Measurements from ENCODE around the gene POLR2I. TPM values are rescaled to one million over a fixed set of nuclear protein-coding genes. Genes with fewer than 3 reads are reported as not detected.
"Not testable (repeated sequence)": the region's sequence is repeated elsewhere in the genome, so short reads cannot be mapped to it uniquely, and the experiment has no call there.

The POLR2I gene
- total and polyA plus RNA-seq, 4 donors = 33.7 to 96.0 (median 52.4) TPM

GRCh38 chr19:36084231-36085009 lies 30.3 kb downstream of the POLR2I start:
- intact Hi-C loops (cut with DNase I) = no loop called here
- 92 to 95% methylated on average over 12 of the region's 12 CpGs for WGBS, 2 donors

GRCh38 chr19:36082916-36083315 lies 31.8 kb downstream of the POLR2I start:
- Histone ChIP-seq H3K27me3 (ENCODE audit: control insufficient read depth in 1 of 2, insufficient read depth in 2 of 2, low read length in 1 of 2) (no peaks in the 10 kb centered on the region), H3K36me3 (ENCODE audit: control insufficient read depth in 1 of 2, insufficient read depth in 2 of 2, low read length in 1 of 2) (no peaks in the 10 kb centered on the region), H3K9me3 (ENCODE audit: control insufficient read depth, low read length) (no peaks in the 10 kb centered on the region), H3K27ac (ENCODE audit: low read depth in 1 of 2, low read length in 2 of 2) (no peak overlapping the region), H3K4me3 (ENCODE audit: low read length in 2 of 2) (no peak overlapping the region), H3K4me1 (ENCODE audit: control insufficient read depth in 1 of 2, insufficient read depth in 2 of 2, low read length in 2 of 2) (no peaks in the 10 kb centered on the region)
- WGBS, 2 donors = 93 to 96% methylated on average over 13 of the region's 13 CpGs
- no peak for ATAC-seq (ENCODE audit: low FRiP score)
- no peak for DNase-seq
- intact Hi-C loops (cut with DNase I) = no loop called here

More at GRCh38 chr19:36084231-36085009, 30.3 kb downstream of the POLR2I start:
- no peaks in the 10 kb centered on the region for H3K9me3 ChIP-seq (ENCODE audit: control insufficient read depth, low read length)
- no peak overlapping the region for H3K27ac ChIP-seq (ENCODE audit: low read depth in 1 of 2, low read length in 2 of 2)
- no peaks in the 10 kb centered on the region for H3K4me1 ChIP-seq (ENCODE audit: control insufficient read depth in 1 of 2, insufficient read depth in 2 of 2, low read length in 2 of 2)
- H3K27me3 ChIP-seq (ENCODE audit: control insufficient read depth in 1 of 2, insufficient read depth in 2 of 2, low read length in 1 of 2) = no peaks in the 10 kb centered on the region
- no peaks in the 10 kb centered on the region for H3K36me3 ChIP-seq (ENCODE audit: control insufficient read depth in 1 of 2, insufficient read depth in 2 of 2, low read length in 1 of 2)
- no peak for DNase-seq
- ATAC-seq (ENCODE audit: low FRiP score) = no peak
- H3K4me3 ChIP-seq (ENCODE audit: low read length in 2 of 2) = no peak overlapping the region

- DNase-seq (no peak), ATAC-seq (ENCODE audit: low FRiP score) (no peak)
- no peaks in the 10 kb centered on the region for H3K4me1 ChIP-seq (ENCODE audit: control insufficient read depth in 1 of 2, insufficient read depth in 2 of 2, low read length in 2 of 2)
- H3K4me3 ChIP-seq (ENCODE audit: low read length in 2 of 2) = no peak overlapping the region
- no peaks in the 10 kb centered on the region for H3K27me3 ChIP-seq (ENCODE audit: control insufficient read depth in 1 of 2, insufficient read depth in 2 of 2, low read length in 1 of 2)
- H3K27ac ChIP-seq (ENCODE audit: low read depth in 1 of 2, low read length in 2 of 2) = no peak overlapping the region
- WGBS, 2 donors = 87 to 90% methylated on average over 7 of the region's 7 CpGs
- H3K9me3 ChIP-seq (ENCODE audit: control insufficient read depth, low read length) = no peaks in the 10 kb centered on the region
- intact Hi-C loops (cut with DNase I) = no loop called here
- no peaks in the 10 kb centered on the region for H3K36me3 ChIP-seq (ENCODE audit: control insufficient read depth in 1 of 2, insufficient read depth in 2 of 2, low read length in 1 of 2)
Observed at GRCh38 chr19:36081894-36082293, 32.8 kb downstream of the POLR2I start.

- Histone ChIP-seq H3K36me3 (ENCODE audit: control insufficient read depth in 1 of 2, insufficient read depth in 2 of 2, low read length in 1 of 2) (no peaks in the 10 kb centered on the region), H3K9me3 (ENCODE audit: control insufficient read depth, low read length) (no peaks in the 10 kb centered on the region), H3K4me1 (ENCODE audit: control insufficient read depth in 1 of 2, insufficient read depth in 2 of 2, low read length in 2 of 2) (no peaks in the 10 kb centered on the region), H3K4me3 (ENCODE audit: low read length in 2 of 2) (no peak overlapping the region), H3K27ac (ENCODE audit: low read depth in 1 of 2, low read length in 2 of 2) (no peak overlapping the region), H3K27me3 (ENCODE audit: control insufficient read depth in 1 of 2, insufficient read depth in 2 of 2, low read length in 1 of 2) (no peaks in the 10 kb centered on the region)
- intact Hi-C loops (cut with DNase I) = no loop called here
- WGBS, 2 donors = 82 to 95% methylated on average over 3 of the region's 3 CpGs
- ATAC-seq (ENCODE audit: low FRiP score) = no peak
- DNase-seq = no peak
Observed at GRCh38 chr19:36081385-36081784, 33.3 kb downstream of the POLR2I start.

- no peaks in the 10 kb centered on the region for H3K4me1 ChIP-seq (ENCODE audit: control insufficient read depth in 1 of 2, insufficient read depth in 2 of 2, low read length in 2 of 2)
- intact Hi-C loops (cut with DNase I) = no loop called here
- 92% methylated on average over 3 of the region's 3 CpGs for WGBS, 2 donors
- H3K27ac ChIP-seq (ENCODE audit: low read depth in 1 of 2, low read length in 2 of 2) = no peak overlapping the region
- H3K27me3 ChIP-seq (ENCODE audit: control insufficient read depth in 1 of 2, insufficient read depth in 2 of 2, low read length in 1 of 2) = no peaks in the 10 kb centered on the region
- DNase-seq (no peak), ATAC-seq (ENCODE audit: low FRiP score) (no peak)
- H3K4me3 ChIP-seq (ENCODE audit: low read length in 2 of 2) = no peak overlapping the region
- no peaks in the 10 kb centered on the region for H3K36me3 ChIP-seq (ENCODE audit: control insufficient read depth in 1 of 2, insufficient read depth in 2 of 2, low read length in 1 of 2)
- H3K9me3 ChIP-seq (ENCODE audit: control insufficient read depth, low read length) = no peaks in the 10 kb centered on the region
Observed at GRCh38 chr19:36079389-36079945, 35.2 kb downstream of the POLR2I start.

GRCh38 chr19:36073121-36073876 lies 41.4 kb downstream of the POLR2I start:
- ATAC-seq (ENCODE audit: low FRiP score) = no peak
- WGBS, 2 donors = 85% methylated on average over 10 of the region's 10 CpGs
- H3K9me3 ChIP-seq (ENCODE audit: control insufficient read depth, low read length) = no peaks in the 10 kb centered on the region
- H3K4me3 ChIP-seq (ENCODE audit: low read length in 2 of 2) = no peak overlapping the region
- no peak for DNase-seq
- H3K27ac ChIP-seq (ENCODE audit: low read depth in 1 of 2, low read length in 2 of 2) = no peak overlapping the region
- H3K36me3 ChIP-seq (ENCODE audit: control insufficient read depth in 1 of 2, insufficient read depth in 2 of 2, low read length in 1 of 2) = no peaks in the 10 kb centered on the region
- no peaks in the 10 kb centered on the region for H3K4me1 ChIP-seq (ENCODE audit: control insufficient read depth in 1 of 2, insufficient read depth in 2 of 2, low read length in 2 of 2)
- intact Hi-C loops (cut with DNase I) = no loop called here
- no peaks in the 10 kb centered on the region for H3K27me3 ChIP-seq (ENCODE audit: control insufficient read depth in 1 of 2, insufficient read depth in 2 of 2, low read length in 1 of 2)

GRCh38 chr19:36072081-36072480 lies 42.6 kb downstream of the POLR2I start:
- 87 to 96% methylated on average over 8 of the region's 8 CpGs for WGBS, 2 donors
- H3K4me1 ChIP-seq (ENCODE audit: control insufficient read depth in 1 of 2, insufficient read depth in 2 of 2, low read length in 2 of 2) = no peaks in the 10 kb centered on the region
- intact Hi-C loops (cut with DNase I) = no loop called here
- H3K9me3 ChIP-seq (ENCODE audit: control insufficient read depth, low read length) = no peaks in the 10 kb centered on the region
- H3K36me3 ChIP-seq (ENCODE audit: control insufficient read depth in 1 of 2, insufficient read depth in 2 of 2, low read length in 1 of 2) = no peaks in the 10 kb centered on the region
- ATAC-seq (ENCODE audit: low FRiP score) (no peak), DNase-seq (no peak)
- no peak overlapping the region for H3K4me3 ChIP-seq (ENCODE audit: low read length in 2 of 2)
- no peaks in the 10 kb centered on the region for H3K27me3 ChIP-seq (ENCODE audit: control insufficient read depth in 1 of 2, insufficient read depth in 2 of 2, low read length in 1 of 2)
- H3K27ac ChIP-seq (ENCODE audit: low read depth in 1 of 2, low read length in 2 of 2) = no peak overlapping the region

- H3K27ac ChIP-seq (ENCODE audit: low read depth in 1 of 2, low read length in 2 of 2); H3K4me1 ChIP-seq (ENCODE audit: control insufficient read depth in 1 of 2, insufficient read depth in 2 of 2, low read length in 2 of 2); H3K27me3 ChIP-seq (ENCODE audit: control insufficient read depth in 1 of 2, insufficient read depth in 2 of 2, low read length in 1 of 2); ATAC-seq (ENCODE audit: low FRiP score); H3K9me3 ChIP-seq (ENCODE audit: control insufficient read depth, low read length); DNase-seq; intact Hi-C loops (cut with DNase I); H3K4me3 ChIP-seq (ENCODE audit: low read length in 2 of 2); H3K36me3 ChIP-seq (ENCODE audit: control insufficient read depth in 1 of 2, insufficient read depth in 2 of 2, low read length in 1 of 2): not testable (repeated sequence)
- 97% methylated on average over 16 to 54 of the region's 57 CpGs for WGBS, 2 donors
Observed at GRCh38 chr19:36068810-36069499, 45.7 kb downstream of the POLR2I start.
